Measurements from ENCODE around the gene PERP. TPM values are rescaled to one million over a fixed set of nuclear protein-coding genes. Genes with fewer than 3 reads are reported as not detected.

PERP gene
- polyA plus RNA-seq, 2 of the 4 experiments (the other 2 are of a cell fraction) = 48.3 to 67.2 TPM

- Histone ChIP-seq H3K4me2 (no peak overlapping the region), H3K27ac (no peak overlapping the region), H3K9me3 (no peaks in the 10 kb centered on the region), H3K4me3 (no peak overlapping the region), H3K4me1 (peaks cover 6% of the 10 kb centered on the region)
- CTCF ChIA-PET = interaction anchor here (0.6 to 2.9 kb wide), 7 partner anchors 7 to 650 kb away, joined by 3 to 17 read pairs (median 3); partner anchors contain the start of gene PERP
- FAIRE-seq (no peak), ATAC-seq (0 out of 6 replicates have a peak, but pooled peaks of 1 of the 2 experiments have one; percentile 26), DNase-seq (ENCODE audit: low read depth in 1 of 2, low spot score in 1 of 2) (no peak)
- POLR2A ChIA-PET = no interaction called here
- TF ChIP-seq ESRRA (IDR thresholded peaks at IDR 0.05; ENCODE audit: borderline replicate concordance, low read length) = no peak
- TF ChIP-seq CEBPB (IDR thresholded peaks at IDR 0.05) = no peak
- no peak for TF ChIP-seq MYC (IDR thresholded peaks at IDR 0.05; ENCODE audit: borderline replicate concordance, low read length)
- TF ChIP-seq POLR2AphosphoS2 (conservative IDR thresholded peaks at IDR 0.05; ENCODE audit: low read length) = no peak
- TF ChIP-seq RNF2 (IDR thresholded peaks at IDR 0.05; ENCODE audit: borderline replicate concordance, low read depth) = no peak
- no peak for TF ChIP-seq HDAC2 (IDR thresholded peaks at IDR 0.05)
- TF ChIP-seq NFE2L2 (conservative IDR thresholded peaks at IDR 0.05; ENCODE audit: low read length) = no peak
- no peak for TF ChIP-seq CHD2 (IDR thresholded peaks at IDR 0.05; ENCODE audit: low read length, partially characterized antibody)
- TF ChIP-seq HMGXB4 (CRISPR knock-in tag; IDR thresholded peaks at IDR 0.05; ENCODE audit: borderline replicate concordance) = no peak
- no peak for TF ChIP-seq REST (IDR thresholded peaks at IDR 0.05)
- TF ChIP-seq HES2 (IDR thresholded peaks at IDR 0.05) = no peak
- no peak for TF ChIP-seq MAFK (IDR thresholded peaks at IDR 0.05; ENCODE audit: partially characterized antibody)
- no peak for TF ChIP-seq HOXB5 (CRISPR knock-in tag; IDR thresholded peaks at IDR 0.05)
- no peak for TF ChIP-seq TP53 (CRISPR knock-in tag; IDR thresholded peaks at IDR 0.05)
- no peak for TF ChIP-seq USF2 (IDR thresholded peaks at IDR 0.05)
- TF ChIP-seq CTCF (IDR thresholded peaks at IDR 0.05) = no peak
- no peak for TF ChIP-seq E2F6 (IDR thresholded peaks at IDR 0.05; ENCODE audit: borderline replicate concordance, low read depth)
- no peak for TF ChIP-seq JUNB (IDR thresholded peaks at IDR 0.05)
- TF ChIP-seq ZFP36 (IDR thresholded peaks at IDR 0.05; ENCODE audit: borderline replicate concordance, partially characterized antibody) = no peak
- TF ChIP-seq RCOR1 (IDR thresholded peaks at IDR 0.05; ENCODE audit: low read depth, low read length) = no peak
- WGBS (ENCODE audit: missing lambda C conversion rate) = 83% methylated on average over 3 of the region's 3 CpGs
Measured at GRCh38 chr6:138113588-138114210, 6.5 kb upstream of the PERP start.

Measured in A549 (cell line).